Vagina (tissue), 2 donors: ENCODE results near the gene SH3BGR.

Source experiments
- POLR2A ChIP-seq, 2 donors: fragments of 450-650 bp; IDR thresholded peaks; one replicate each; pipeline ENCODE4 v1.6.1; 2017; ENCODE audit warnings: antibody characterized with exemption in 2 of 2, mild to moderate bottlenecking in 2 of 2, moderate library complexity in 2 of 2
- POLR2AphosphoS5 ChIP-seq, 2 donors: sonication (generic); formaldehyde crosslinking; IDR thresholded peaks; one replicate each; pipeline ENCODE4 v1.9.0; 2017; ENCODE audit warnings: antibody characterized with exemption in 2 of 2, mild to moderate bottlenecking in 2 of 2, low read depth in 1 of 2; ENCODE audit not compliant: insufficient read depth in 1 of 2
- TF ChIP-seq, protein P1 (sequence below), 3 experiments: fragments of 450-650 bp in 2 of 3; fragments of 200-600 bp in 1 of 3; sonication (generic) in 1 of 3; IDR thresholded peaks; one replicate each; pipeline ENCODE4 v1.5.1; 2017 to 2019; ENCODE audit warnings: antibody characterized with exemption in 3 of 3, mild to moderate bottlenecking in 2 of 3, moderate library complexity in 2 of 3

GRCh38 chr21:39479814-39480182, 28.0 kb downstream of the SH3BGR start:
- TF ChIP-seq, protein P1, sequence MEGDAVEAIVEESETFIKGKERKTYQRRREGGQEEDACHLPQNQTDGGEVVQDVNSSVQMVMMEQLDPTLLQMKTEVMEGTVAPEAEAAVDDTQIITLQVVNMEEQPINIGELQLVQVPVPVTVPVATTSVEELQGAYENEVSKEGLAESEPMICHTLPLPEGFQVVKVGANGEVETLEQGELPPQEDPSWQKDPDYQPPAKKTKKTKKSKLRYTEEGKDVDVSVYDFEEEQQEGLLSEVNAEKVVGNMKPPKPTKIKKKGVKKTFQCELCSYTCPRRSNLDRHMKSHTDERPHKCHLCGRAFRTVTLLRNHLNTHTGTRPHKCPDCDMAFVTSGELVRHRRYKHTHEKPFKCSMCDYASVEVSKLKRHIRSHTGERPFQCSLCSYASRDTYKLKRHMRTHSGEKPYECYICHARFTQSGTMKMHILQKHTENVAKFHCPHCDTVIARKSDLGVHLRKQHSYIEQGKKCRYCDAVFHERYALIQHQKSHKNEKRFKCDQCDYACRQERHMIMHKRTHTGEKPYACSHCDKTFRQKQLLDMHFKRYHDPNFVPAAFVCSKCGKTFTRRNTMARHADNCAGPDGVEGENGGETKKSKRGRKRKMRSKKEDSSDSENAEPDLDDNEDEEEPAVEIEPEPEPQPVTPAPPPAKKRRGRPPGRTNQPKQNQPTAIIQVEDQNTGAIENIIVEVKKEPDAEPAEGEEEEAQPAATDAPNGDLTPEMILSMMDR (IDR thresholded peaks at IDR 0.05): no peak
- no peak for TF ChIP-seq POLR2AphosphoS5 (IDR thresholded peaks at IDR 0.05; ENCODE audit: insufficient read depth in 1 of 2, low read depth in 1 of 2)
- TF ChIP-seq POLR2A (IDR thresholded peaks at IDR 0.05): no peak
